SW480 (cell line): ENCODE data around the gene XPO6.

Source experiments
- DNase-seq: peaks from one replicate; pipeline ENCODE4 v3.0.0-alpha.2; 2016; ENCODE audit warnings: low spot score

Gene XPO6

GRCh38 chr16:28208131-28208530 lies 3.6 kb downstream of the XPO6 start:
- no peak for DNase-seq

GRCh38 chr16:28207399-28207798 lies 4.4 kb downstream of the XPO6 start:
- no peak for DNase-seq

DNA sequence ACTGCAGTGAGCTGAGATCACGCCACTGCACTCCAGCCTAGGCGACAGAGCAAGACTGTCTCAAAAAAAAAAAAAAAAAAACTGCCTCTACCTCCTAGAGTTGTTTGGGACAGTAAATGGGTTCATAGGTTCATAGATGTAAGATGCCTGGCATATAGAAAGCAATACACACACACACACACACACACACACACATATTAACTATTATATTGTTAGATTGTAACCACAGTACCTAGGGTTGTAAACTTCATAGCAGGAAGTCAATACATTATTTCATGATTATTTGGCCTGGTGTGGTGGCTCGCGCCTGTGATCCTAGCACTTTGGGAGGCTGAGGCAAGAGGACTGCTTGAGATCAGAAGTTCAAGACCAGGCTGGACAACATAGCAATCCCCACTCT lies 5.8 kb downstream of the XPO6 start:
- DNase-seq: no peak

GRCh38 chr16:28205117-28205899 lies 6.5 kb downstream of the XPO6 start:
- no peak for DNase-seq

GRCh38 chr16:28204622-28205021 lies 7.1 kb downstream of the XPO6 start:
- DNase-seq: no peak

GRCh38 chr16:28204204-28204603 lies 7.6 kb downstream of the XPO6 start:
- no peak for DNase-seq

GRCh38 chr16:28202147-28202746 lies 9.5 kb downstream of the XPO6 start:
- no peak for DNase-seq

- DNase-seq: no peak
Measured at GRCh38 chr16:28200661-28201060, 11.1 kb downstream of the XPO6 start.

DNA sequence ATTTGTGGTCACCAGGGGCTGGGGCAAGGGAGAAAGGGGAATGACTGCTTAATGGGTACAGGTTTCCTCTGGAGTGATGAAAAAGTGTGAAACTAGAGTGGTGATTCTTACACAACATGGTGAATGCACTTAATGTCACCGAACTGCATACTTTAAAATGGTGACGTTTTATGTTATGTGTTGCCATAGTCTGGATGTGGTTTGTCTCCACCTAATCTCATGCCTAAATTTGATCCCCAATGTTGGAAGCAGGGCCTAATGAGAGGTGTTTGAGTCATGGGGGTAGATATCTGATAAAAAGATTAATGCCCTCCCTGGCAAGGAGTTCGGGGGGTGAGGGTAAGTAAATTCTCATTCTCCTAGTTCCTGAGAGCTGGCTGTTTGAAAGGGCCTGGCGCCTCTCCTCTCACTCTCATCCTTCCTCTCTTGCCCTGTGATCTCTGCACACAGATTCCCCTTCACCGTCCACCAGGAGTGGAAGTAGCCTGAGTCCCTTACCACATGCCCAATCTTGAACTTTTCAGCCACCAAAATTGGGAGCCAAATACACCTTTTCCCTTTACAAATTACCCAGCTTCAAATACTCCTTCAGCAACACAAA lies 15.3 kb downstream of the XPO6 start:
- no peak for DNase-seq

DNA sequence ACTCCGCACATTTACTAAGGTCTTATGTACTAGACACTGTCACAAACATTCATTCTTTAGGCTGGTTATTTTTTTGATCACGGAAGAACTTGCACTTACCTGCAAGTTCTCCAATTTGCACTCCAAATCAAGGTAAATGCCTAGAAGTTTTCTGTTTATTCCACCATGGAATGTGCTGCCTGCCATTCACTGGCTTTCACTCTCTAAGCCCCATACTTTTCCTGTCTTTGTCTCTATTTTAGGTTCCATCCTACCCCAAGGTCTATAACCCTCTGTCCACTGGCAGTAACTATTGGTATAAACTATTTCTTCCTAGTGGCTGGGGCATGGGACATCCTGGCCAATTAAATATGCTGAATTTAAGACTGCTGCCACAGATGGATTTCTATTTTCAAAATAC lies 15.9 kb downstream of the XPO6 start:
- DNase-seq: no peak

- no peak for DNase-seq
Measured at GRCh38 chr16:28193530-28194423, 18.0 kb downstream of the XPO6 start.

DNA sequence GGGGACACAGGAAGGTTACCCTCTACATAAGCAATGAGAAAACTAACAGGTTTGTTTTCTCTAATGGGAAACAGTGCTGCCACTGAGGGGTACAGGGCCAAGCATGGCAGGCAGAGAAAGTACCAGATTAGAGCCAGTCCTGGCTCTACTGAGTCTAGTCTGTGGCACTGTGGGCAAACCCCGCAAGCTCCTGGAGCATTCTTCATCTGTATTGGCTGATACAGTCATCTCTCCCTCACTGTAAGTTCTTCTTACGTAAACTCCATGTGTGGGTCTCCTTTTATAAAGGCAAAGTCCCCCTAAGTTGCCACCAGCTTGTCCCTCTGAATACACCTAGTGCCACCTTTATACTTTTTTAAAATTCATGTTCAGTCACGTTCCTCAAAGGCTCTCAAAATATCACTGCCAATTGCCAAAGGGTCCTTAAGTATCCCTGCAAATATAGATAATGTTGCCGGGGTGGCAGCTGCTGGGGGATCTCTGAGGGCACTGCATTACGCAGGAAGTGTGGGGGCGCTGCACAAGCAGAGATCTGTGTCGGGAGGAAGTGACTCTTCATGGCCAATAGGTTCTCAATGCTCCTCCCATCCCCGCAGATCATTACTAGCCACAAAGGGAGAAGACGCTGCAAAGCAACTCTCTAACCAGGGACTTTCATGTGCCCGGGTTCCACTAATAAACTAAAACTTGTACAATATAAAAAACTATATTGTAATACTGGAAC lies 18.8 kb downstream of the XPO6 start:
- no peak for DNase-seq

- no peak for DNase-seq
Measured at GRCh38 chr16:28191364-28191960, 20.3 kb downstream of the XPO6 start.

GRCh38 chr16:28189245-28189644 lies 22.5 kb downstream of the XPO6 start:
- no peak for DNase-seq

DNA sequence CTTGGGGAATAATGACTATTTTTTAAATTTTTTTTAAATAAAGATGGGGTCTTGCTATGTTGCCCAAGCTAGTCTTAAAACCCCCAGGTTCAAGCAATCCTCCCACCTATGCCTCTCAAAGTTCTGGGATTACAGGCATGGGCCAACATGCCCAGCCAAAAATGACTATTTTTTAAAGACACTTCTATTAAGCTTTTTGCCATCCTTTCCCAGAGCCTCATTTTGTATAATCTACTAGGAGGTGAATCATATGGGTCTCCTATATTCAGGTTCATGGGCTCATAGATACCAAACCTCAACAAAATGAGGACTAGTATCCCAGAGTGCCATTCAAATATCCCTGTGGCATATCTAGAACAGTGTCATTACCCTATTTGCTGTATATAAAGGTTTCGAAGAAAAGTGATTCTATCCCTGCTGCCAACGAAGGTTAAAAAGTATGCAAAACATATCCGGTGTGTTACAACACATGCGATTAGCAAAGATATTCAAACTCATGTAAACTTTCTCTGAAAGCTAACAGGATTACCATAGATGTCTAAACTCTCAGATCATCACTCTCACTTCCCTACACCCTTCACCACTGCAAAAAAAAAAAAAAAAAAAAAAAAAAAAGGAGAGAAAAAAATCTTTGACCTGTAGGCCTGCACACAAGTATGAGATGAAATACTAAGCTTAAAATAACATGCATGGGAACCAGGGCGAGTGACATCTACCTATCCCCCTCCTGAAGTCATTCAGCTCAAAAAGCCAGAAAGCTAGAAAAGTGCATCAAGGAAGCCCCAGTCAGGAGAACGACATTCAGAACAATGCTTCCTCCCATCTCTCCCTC lies 23.5 kb downstream of the XPO6 start:
- no peak for DNase-seq

DNA sequence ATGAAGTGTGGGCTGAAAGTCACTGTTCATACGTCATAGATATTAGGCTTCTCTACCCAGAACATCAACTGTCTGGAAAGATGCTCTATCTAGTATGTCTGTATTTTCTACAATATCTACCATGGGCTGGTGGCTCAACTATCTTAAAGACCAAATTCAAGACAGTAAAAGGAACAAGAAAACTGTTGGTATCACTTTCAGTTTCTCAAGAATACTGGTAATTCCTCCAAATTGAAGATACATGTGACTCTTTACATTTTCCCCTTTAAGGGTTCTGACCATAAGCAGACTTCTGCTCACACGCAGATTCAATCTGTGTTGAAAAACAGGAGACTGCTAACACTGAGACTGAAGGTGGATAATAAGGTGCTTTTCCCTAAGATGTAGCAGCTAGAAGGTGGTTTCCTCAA lies 24.2 kb downstream of the XPO6 start:
- no peak for DNase-seq

- no peak for DNase-seq
Measured at GRCh38 chr16:28186752-28187151, 25.0 kb downstream of the XPO6 start.

- DNase-seq: no peak
Measured at GRCh38 chr16:28185696-28186095, 26.1 kb downstream of the XPO6 start.

- no peak for DNase-seq
Measured at GRCh38 chr16:28184625-28185024, 27.1 kb downstream of the XPO6 start.

DNA sequence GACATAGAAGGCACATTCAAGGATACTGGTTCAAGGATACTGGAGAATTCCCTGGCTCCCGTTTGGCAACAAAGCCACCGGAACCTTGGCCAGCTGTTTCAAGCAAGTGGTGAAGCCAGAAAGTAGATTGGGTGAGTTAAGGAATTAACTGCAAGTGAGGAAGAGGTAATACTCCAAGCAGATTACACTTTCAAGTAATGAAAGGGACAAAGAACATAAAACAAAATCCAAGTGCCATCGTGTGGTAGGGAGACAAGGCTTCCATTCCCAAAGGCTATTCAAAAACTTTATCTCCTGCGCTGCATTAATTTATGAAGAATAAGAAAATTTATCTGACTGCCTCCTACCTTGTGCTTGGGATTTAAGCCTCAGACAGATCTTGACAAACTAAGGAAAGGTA lies 27.8 kb downstream of the XPO6 start:
- DNase-seq: no peak
